ENCODE results near the gene CEP68. TPM values are rescaled to one million over a fixed set of nuclear protein-coding genes. Genes with fewer than 3 reads are reported as not detected.
"Not testable (repeated sequence)": the region's sequence is repeated elsewhere in the genome, so short reads cannot be mapped to it uniquely, and the experiment has no call there.

CEP68 gene
- total and polyA plus RNA-seq, 8 donors = 4.8 to 39.7 (median 16.7) TPM

DNA sequence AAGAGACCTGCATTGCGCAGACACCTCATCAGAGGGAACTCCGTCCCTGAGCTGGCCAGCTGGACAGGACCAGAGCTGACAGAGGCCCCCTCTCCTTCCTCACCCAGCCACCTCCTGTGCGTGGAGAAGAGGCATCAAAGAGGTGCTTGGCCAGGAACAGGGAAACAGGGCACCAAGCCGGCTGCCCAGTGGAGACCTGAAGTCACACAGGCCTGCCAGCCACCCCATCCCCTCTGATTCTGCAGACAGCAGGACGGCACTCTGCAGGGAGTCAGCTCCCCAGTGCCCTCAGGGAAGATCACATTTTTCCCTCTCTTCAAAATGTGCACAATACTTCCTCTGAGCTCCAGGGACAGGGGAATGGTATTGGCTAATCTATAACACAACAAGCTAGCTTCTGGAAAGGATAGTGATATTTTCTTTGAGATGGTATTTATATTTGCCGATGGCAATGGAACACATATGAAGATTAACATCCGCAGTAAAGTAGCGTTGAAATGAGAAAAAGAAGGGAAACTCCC lies 36.5 kb upstream of the CEP68 start:
- no peak for DNase-seq
- 92 to 96% (median 93%) methylated on average over 8 of the region's 8 CpGs for WGBS, 5 donors
- Histone ChIP-seq H3K27ac (no peak overlapping the region), H3K36me3 (peaks cover 13 to 80% (median 76%) of the 10 kb centered on the region in 4 donors), H3K4me3 (no peak overlapping the region), H3K9me3 (no peaks in the 10 kb centered on the region), H3K27me3 (no peaks in the 10 kb centered on the region), H3K4me1 (peaks cover 0 to 14% (median 0%) of the 10 kb centered on the region in 4 donors)
- intact Hi-C loops (cut with DNase I; ENCODE audit: low total_unique reads) = no loop called here
- no peak for TF ChIP-seq POLR2AphosphoS5 (IDR thresholded peaks at IDR 0.05)
- TF ChIP-seq, protein P1, sequence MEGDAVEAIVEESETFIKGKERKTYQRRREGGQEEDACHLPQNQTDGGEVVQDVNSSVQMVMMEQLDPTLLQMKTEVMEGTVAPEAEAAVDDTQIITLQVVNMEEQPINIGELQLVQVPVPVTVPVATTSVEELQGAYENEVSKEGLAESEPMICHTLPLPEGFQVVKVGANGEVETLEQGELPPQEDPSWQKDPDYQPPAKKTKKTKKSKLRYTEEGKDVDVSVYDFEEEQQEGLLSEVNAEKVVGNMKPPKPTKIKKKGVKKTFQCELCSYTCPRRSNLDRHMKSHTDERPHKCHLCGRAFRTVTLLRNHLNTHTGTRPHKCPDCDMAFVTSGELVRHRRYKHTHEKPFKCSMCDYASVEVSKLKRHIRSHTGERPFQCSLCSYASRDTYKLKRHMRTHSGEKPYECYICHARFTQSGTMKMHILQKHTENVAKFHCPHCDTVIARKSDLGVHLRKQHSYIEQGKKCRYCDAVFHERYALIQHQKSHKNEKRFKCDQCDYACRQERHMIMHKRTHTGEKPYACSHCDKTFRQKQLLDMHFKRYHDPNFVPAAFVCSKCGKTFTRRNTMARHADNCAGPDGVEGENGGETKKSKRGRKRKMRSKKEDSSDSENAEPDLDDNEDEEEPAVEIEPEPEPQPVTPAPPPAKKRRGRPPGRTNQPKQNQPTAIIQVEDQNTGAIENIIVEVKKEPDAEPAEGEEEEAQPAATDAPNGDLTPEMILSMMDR (IDR thresholded peaks at IDR 0.05) = no peak
- no peak for TF ChIP-seq POLR2A (IDR thresholded peaks at IDR 0.05)
- TF ChIP-seq EP300 (IDR thresholded peaks at IDR 0.05) = no peak

DNA sequence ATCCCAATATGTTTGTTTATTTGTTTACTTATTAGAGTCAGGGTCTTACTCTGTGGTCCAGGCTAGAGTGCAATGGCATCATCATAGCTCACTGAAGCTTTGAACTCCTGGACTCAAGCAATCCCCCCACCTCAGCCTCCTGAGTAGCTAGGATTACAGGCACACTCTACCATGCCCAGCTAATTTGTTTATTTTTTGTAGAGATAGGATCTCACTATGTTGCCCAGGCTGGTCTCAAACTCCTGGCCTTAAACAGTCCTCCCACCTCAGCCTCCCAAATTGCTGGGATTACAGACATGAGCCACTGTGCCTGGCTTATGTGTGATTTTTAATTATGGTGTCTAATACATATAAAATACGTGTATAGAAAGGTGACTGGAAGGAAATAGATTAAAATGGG lies 36.0 kb upstream of the CEP68 start:
- Histone ChIP-seq H3K36me3 (peaks cover 13 to 80% (median 75%) of the 10 kb centered on the region in 4 donors), H3K4me1 (peaks cover 0 to 14% (median 0%) of the 10 kb centered on the region in 4 donors)
- H3K27ac ChIP-seq; intact Hi-C loops (cut with DNase I; ENCODE audit: low total_unique reads); DNase-seq; H3K27me3 ChIP-seq; H3K9me3 ChIP-seq; H3K4me3 ChIP-seq: not testable (repeated sequence)
- WGBS, 5 donors = 92 to 97% (median 97%) methylated on average over 1 of the region's 1 CpG

DNA sequence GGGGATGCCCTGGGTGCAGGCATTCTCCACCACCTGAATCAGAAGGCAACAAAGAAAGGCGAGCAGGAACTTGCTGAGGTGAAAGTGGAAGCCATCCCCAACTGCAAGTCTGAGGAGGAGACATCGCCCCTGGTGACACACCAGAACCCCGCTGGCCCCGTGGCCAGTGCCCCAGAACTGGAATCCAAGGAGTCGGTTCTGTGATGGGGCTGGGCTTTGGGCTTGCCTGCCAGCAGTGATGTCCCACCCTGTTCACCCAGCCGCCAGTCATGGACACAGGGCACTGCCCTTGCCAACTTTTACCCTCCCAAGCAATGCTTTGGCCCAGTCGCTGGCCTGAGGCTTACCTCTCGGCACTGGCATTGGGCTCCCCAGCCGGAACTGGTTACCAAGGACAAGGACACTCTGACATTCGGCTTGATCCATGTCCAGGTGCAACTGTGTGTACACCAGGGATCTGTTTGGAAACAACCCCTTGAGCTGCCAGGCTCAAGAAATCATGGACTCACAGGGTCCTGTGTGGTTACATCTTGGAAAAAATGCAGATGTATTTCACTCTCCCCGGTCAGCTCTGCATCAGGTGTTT lies 35.2 kb upstream of the CEP68 start:
- Histone ChIP-seq H3K4me3 (no peak overlapping the region), H3K27me3 (no peaks in the 10 kb centered on the region), H3K4me1 (peaks cover 0 to 18% (median 0%) of the 10 kb centered on the region in 4 donors), H3K27ac (no peak overlapping the region), H3K36me3 (peaks cover 13 to 74% (median 70%) of the 10 kb centered on the region in 4 donors), H3K9me3 (no peaks in the 10 kb centered on the region)
- WGBS, 5 donors = 88 to 91% (median 89%) methylated on average over 6 to 11 of the region's 11 CpGs
- TF ChIP-seq POLR2A (IDR thresholded peaks at IDR 0.05) (no peak), POLR2AphosphoS5 (IDR thresholded peaks at IDR 0.05) (no peak), EP300 (IDR thresholded peaks at IDR 0.05) (no peak)
- TF ChIP-seq, protein P1 (IDR thresholded peaks at IDR 0.05) = no peak
- DNase-seq = no peak
- intact Hi-C loops (cut with DNase I; ENCODE audit: low total_unique reads) = no loop called here

DNA sequence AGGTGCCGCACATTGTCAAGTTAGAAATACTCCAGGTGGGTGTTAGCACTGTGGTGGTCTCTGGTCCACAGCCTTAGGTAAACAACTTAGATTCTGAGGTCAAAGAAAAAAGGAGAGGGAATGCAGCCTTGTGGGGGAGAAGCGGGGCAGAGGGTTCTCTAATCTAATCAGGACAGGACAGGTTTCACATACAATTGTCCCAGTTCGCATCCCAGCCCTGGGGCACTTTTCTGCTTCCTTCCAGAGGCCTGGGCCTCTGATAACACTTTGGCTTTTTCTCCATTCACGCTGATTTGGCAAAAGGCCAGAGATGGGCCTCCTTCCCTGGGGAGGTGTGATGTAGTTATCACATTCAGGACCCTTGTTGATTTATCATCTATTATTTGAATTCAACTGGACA lies 34.5 kb upstream of the CEP68 start:
- Histone ChIP-seq H3K36me3 (peaks cover 13 to 68% (median 63%) of the 10 kb centered on the region in 4 donors), H3K4me3 (no peak overlapping the region), H3K4me1 (peaks cover 0 to 17% (median 0%) of the 10 kb centered on the region in 4 donors), H3K9me3 (no peaks in the 10 kb centered on the region), H3K27ac (no peak overlapping the region), H3K27me3 (no peaks in the 10 kb centered on the region)
- 60 to 73% (median 67%) methylated on average over 4 of the region's 4 CpGs for WGBS, 5 donors
- no peak for DNase-seq
- intact Hi-C loops (cut with DNase I; ENCODE audit: low total_unique reads) = no loop called here
- TF ChIP-seq EP300 (IDR thresholded peaks at IDR 0.05) (no peak), POLR2AphosphoS5 (IDR thresholded peaks at IDR 0.05) (no peak), POLR2A (IDR thresholded peaks at IDR 0.05) (no peak)
- TF ChIP-seq, protein P1 (IDR thresholded peaks at IDR 0.05) = no peak

DNA sequence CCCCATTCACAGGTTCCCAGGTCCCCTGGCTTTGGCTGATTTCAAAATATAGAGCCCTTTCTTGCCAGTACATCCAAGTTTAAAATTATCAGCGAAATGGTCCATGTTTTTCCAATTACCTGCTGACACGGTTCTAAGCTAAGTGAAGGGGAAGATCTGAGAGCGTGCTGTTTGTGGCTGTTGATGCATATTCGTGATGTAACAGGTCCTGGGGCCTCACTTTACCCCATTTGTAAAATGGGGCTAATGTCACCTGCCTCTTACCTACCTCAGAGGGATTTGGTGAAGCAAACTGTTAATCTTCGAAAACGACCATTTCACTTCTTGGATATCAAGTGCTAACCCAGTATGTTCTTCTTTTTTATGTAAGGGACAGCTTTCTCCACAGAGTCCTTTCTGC lies 34.0 kb upstream of the CEP68 start:
- TF ChIP-seq POLR2AphosphoS5 (IDR thresholded peaks at IDR 0.05) (no peak), EP300 (IDR thresholded peaks at IDR 0.05) (no peak), POLR2A (IDR thresholded peaks at IDR 0.05) (no peak)
- TF ChIP-seq, protein P1 (IDR thresholded peaks at IDR 0.05) = no peak
- DNase-seq = no peak
- 91 to 95% (median 93%) methylated on average over 6 of the region's 6 CpGs for WGBS, 5 donors
- H3K27ac ChIP-seq = no peak overlapping the region
- H3K27me3 ChIP-seq = no peaks in the 10 kb centered on the region
- H3K9me3 ChIP-seq = no peaks in the 10 kb centered on the region
- H3K4me1 ChIP-seq = peaks cover 0 to 12% (median 0%) of the 10 kb centered on the region in 4 donors
- no peak overlapping the region for H3K4me3 ChIP-seq
- intact Hi-C loops (cut with DNase I; ENCODE audit: low total_unique reads) = no loop called here
- H3K36me3 ChIP-seq = peaks cover 13 to 63% (median 58%) of the 10 kb centered on the region in 4 donors
